ENCODE measurements around the gene FMO3.

Gene FMO3

DNA sequence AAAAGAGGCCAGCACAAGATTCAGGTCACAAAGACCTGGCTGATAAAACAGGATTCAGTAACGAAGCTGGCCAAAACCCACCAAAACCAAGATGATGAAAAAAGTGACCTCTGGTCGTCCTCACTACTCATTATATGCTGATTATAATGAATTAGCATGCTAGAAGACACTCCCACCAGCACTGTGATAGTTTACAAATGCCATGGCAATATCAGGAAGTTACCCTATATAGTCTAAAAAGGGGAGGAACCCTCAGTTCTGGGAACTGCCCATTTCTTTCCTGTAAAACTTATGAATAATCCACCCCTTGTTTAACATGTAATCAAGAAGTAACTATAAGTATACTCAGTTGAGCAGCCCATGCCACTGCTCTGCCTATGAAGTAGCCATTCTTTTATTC lies 68.4 kb downstream of the FMO3 start:
- DNase-seq (no peak), ATAC-seq (no peak)

DNA sequence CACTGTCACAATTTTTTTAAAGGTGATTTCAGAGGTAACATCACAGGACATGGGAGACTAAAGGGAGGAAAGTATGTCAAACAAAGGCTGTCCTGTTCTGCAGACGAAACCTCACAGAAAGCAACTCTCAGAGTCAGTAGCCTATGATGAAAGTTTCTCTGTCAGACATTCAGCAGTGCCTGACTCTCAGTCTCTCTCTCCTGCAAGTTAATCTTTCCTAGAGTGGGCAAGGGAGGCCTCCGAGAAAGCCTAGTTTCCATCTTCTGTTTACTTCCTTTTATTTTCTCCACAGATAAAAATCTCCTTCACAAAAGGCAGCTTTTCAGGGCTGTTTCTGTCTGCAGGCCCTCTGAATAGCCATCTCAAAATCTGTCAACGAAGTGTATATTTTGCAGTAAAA lies 69.5 kb downstream of the FMO3 start:
- ATAC-seq (no peak), DNase-seq (no peak)

DNA sequence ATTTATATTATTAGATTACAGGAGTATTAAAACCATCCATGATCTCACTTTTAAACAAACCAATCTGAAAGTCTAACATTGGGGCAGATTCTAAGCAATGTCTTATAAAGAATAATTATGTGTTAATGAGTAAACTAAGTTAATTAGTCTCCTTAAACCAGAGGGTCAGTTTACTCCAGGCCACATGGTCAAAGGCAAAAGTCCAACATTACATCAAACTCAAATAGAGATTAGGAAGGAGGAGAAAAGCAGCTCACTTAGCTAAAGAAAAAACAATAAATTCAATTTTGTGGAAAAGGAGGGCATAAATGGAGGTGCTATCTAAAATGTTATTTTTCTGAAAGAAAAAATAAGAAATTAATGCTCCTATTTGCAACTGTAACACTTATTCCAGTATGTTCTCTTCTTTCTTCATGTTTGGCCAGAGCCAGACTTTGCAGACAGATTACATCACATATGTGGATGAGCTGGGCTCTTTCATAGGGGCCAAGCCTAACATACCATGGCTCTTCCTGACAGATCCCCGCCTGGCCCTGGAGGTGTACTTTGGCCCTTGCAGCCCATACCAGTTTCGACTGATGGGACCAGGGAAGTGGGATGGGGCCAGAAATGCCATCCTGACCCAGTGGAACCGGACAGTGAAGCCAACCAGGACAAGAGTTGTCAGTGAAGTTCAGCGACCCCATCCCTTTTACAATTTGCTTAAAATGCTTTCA lies 70.1 kb downstream of the FMO3 start:
- DNase-seq (no peak), ATAC-seq (no peak)

DNA sequence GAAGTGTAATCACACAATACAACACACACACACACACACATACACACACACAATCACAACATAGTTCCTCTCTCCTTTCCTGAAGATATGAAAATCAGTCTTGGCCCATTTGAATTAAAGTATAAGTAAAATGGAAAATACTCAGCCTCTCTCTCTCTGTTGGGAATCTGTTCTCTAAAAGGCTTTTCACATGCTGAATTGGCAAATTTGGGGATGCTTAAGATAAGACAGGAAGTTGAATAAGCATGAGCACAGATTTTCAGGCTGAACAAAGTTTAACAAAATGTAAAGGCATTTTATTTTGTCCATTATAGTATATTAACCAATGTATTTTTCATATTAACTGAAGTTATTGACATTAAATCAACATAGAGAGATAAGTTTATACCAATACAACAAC lies 70.7 kb downstream of the FMO3 start:
- DNase-seq: no peak

DNA sequence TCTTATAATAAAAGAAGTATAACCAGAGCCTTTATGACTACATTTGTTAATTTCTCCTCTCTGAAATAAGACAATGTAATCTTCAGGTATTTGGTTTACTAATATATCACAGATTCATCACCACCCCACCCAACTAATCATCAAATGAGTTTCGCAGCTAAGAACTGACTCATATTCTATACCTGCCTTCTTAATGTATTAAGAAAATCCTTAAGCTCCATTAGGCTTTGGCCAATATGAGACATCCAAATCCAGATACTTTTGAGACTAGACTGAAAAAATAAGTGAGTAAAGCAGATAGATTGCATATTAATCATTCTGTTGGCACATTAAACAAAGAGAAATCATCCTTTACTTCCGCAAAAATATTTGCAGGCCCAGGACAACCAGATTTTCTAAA lies 75.7 kb downstream of the FMO3 start:
- DNase-seq (no peak), ATAC-seq (no peak)

More for the DNA sequence above, 70.7 kb downstream of the FMO3 start:
- ATAC-seq: no peak

All from stimulated activated naive CD8-positive, alpha-beta T cell treated with anti-CD3 and anti-CD28 coated beads, Interleukin-15, Interleukin-2, amounts not matched to agents 100 U/mL and 50 U/mL, for 24 hours (primary cell).